Measurements from ENCODE around the gene PAQR8. TPM values are rescaled to one million over a fixed set of nuclear protein-coding genes. Genes with fewer than 3 reads are reported as not detected.

Gene PAQR8
- total and polyA plus RNA-seq, 2 of the 13 experiments (the other 11 are each of a cell fraction or from before 2014, with no cell fraction given) = 37.7 to 50.7 TPM

DNA sequence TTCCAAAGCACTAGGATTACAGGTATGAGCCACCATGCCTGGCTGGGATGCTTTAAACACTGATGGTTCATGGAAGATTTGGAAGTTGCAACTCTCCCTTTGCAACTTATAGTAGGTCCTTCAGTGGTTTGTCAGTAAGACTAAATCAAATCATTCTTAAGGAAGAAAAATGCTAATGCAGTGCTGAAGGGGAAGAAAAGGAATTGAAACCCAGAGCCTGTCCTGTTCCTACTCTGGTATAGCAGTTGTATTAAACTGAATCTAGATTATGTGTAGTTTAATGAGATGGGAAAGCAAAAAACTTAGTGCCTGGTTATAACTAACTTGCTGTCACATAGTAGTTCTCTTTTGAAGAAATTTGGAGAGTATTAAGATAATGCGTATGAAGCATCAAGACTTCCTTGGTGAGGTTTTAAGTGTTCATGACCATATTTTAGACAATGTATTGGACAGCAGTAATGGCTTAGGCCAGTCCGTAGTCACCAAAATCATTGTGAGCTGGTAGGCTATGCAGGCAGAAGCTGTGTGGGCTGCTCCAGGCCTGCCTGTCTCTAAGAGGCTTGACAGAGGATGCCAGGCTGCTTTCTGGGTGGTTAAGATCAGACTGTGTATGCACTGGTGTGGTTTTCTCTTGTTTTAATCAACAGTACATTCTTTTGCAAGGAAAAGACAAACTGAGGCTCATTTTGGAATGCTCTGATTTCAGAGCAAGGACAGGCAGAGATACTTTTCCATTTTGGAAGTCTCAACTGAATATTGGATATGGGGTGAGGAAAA, 14.0 kb downstream of the PAQR8 start:
- peaks cover 2 to 17% of the 10 kb centered on the region in 2 experiments; a peak in 4 of 5 replicates for H3K36me3 ChIP-seq (replicated peaks in 1 of 2; ENCODE audit: control insufficient read depth in 1 of 2, insufficient read depth in 2 of 2, low read length in 2 of 2)
- CTCF ChIA-PET (ENCODE audit: low intra/inter-chr PET ratio, low total read pairs) = no interaction called here
- no peak overlapping the region for H2AFZ ChIP-seq (ENCODE audit: low read length)
- peak; percentile 52 for ATAC-seq
- WGBS (ENCODE audit: low lambda C conversion rate) = 100% methylated on average over 2 of the region's 2 CpGs
- H3K9me3 ChIP-seq (ENCODE audit: low read length) = no peaks in the 10 kb centered on the region
- no peak for DNase-seq (ENCODE audit: low spot score)
- no peak for TF ChIP-seq PHF20 (CRISPR knock-in tag; IDR thresholded peaks at IDR 0.05)
- TF ChIP-seq POLR2G (IDR thresholded peaks at IDR 0.05; ENCODE audit: low read depth, low read length) = no peak; the same call in 1 of the 2 replicates
- 0 out of 2 replicates have a peak, but pooled peaks have one; percentile 4 for TF ChIP-seq ZMYM3 (CRISPR knock-in tag; IDR thresholded peaks at IDR 0.05)
- TF ChIP-seq ZFP62 (CRISPR knock-in tag; IDR thresholded peaks at IDR 0.05) = no peak
- TF ChIP-seq, protein P1, sequence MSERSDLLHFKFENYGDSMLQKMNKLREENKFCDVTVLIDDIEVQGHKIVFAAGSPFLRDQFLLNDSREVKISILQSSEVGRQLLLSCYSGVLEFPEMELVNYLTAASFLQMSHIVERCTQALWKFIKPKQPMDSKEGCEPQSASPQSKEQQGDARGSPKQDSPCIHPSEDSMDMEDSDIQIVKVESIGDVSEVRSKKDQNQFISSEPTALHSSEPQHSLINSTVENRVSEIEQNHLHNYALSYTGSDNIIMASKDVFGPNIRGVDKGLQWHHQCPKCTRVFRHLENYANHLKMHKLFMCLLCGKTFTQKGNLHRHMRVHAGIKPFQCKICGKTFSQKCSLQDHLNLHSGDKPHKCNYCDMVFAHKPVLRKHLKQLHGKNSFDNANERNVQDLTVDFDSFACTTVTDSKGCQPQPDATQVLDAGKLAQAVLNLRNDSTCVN (CRISPR knock-in tag; IDR thresholded peaks at IDR 0.05; ENCODE audit: borderline replicate concordance) = no peak
- TF ChIP-seq, protein P2, sequence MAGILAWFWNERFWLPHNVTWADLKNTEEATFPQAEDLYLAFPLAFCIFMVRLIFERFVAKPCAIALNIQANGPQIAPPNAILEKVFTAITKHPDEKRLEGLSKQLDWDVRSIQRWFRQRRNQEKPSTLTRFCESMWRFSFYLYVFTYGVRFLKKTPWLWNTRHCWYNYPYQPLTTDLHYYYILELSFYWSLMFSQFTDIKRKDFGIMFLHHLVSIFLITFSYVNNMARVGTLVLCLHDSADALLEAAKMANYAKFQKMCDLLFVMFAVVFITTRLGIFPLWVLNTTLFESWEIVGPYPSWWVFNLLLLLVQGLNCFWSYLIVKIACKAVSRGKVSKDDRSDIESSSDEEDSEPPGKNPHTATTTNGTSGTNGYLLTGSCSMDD (CRISPR knock-in tag; IDR thresholded peaks at IDR 0.05) = no peak
- TF ChIP-seq ZNF530 (CRISPR knock-in tag; IDR thresholded peaks at IDR 0.05; ENCODE audit: low read depth) = no peak
- TF ChIP-seq, protein P3, sequence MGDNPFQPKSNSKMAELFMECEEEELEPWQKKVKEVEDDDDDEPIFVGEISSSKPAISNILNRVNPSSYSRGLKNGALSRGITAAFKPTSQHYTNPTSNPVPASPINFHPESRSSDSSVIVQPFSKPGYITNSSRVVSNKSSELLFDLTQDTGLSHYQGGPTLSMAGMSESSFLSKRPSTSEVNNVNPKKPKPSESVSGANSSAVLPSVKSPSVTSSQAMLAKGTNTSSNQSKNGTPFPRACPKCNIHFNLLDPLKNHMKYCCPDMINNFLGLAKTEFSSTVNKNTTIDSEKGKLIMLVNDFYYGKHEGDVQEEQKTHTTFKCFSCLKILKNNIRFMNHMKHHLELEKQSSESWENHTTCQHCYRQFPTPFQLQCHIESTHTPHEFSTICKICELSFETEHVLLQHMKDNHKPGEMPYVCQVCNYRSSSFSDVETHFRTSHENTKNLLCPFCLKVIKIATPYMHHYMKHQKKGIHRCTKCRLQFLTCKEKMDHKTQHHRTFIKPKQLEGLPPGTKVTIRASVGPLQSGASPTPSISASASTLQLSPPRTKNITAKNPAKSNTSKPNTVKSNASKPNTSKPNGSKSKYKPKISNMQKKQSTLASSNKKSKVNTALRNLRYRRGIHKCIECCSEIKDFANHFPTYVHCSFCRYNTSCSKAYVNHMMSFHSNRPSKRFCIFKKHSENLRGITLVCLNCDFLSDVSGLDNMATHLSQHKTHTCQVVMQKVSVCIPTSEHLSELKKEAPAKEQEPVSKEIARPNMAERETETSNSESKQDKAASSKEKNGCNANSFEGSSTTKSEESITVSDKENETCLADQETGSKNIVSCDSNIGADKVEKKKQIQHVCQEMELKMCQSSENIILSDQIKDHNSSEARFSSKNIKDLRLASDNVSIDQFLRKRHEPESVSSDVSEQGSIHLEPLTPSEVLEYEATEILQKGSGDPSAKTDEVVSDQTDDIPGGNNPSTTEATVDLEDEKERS (CRISPR knock-in tag; IDR thresholded peaks at IDR 0.05) = 0 out of 2 replicates have a peak, but pooled peaks have one; percentile 1
- TF ChIP-seq NCOA5 (CRISPR knock-in tag; IDR thresholded peaks at IDR 0.05) = no peak
- intact Hi-C loops (cut with micrococcal nuclease; ENCODE audit: unreplicated experiment) = no loop called here
- no peak overlapping the region; a peak in 1 of 6 replicates for H3K4me3 ChIP-seq (replicated peaks in 1 of 3; ENCODE audit: insufficient read depth in 1 of 3, low read depth in 2 of 3, low read length in 3 of 3)
- H3K4me1 ChIP-seq (ENCODE audit: insufficient read depth, low read length) = peaks cover 72% of the 10 kb centered on the region
- no peak for FAIRE-seq
- H3K27me3 ChIP-seq (ENCODE audit: control insufficient read depth in 1 of 2, insufficient read depth in 2 of 2, low read length in 2 of 2) = no peaks in the 10 kb centered on the region
- no TSS peak for BruUV-seq (replicated peaks)
- H3K9ac ChIP-seq (ENCODE audit: insufficient read depth, low read depth, low read length) = no peak overlapping the region
- H4K20me1 ChIP-seq (ENCODE audit: insufficient read depth, low read length) = peaks cover 27% of the 10 kb centered on the region
- in situ Hi-C loops (cut with HindIII; ENCODE audit: extremely low pct_ligation_motif_present, low pct_unique_long_range_greater_than_20kb) = no loop called here
- POLR2A ChIA-PET = interaction anchor here (1.4 kb wide), 1 partner anchor 14 kb away, joined by 6 read pairs; the partner anchor contains the start of gene PAQR8
- peaks cover 73% of the 10 kb centered on the region for H3K79me2 ChIP-seq (ENCODE audit: insufficient read depth, low read length)
- H3K4me2 ChIP-seq (ENCODE audit: low read depth, low read length) = no peak overlapping the region
- H3K27ac ChIP-seq (ENCODE audit: extremely low read length, insufficient read depth, low read length) = no peak overlapping the region
